ENCODE results near the gene GRK4.

The GRK4 gene

DNA sequence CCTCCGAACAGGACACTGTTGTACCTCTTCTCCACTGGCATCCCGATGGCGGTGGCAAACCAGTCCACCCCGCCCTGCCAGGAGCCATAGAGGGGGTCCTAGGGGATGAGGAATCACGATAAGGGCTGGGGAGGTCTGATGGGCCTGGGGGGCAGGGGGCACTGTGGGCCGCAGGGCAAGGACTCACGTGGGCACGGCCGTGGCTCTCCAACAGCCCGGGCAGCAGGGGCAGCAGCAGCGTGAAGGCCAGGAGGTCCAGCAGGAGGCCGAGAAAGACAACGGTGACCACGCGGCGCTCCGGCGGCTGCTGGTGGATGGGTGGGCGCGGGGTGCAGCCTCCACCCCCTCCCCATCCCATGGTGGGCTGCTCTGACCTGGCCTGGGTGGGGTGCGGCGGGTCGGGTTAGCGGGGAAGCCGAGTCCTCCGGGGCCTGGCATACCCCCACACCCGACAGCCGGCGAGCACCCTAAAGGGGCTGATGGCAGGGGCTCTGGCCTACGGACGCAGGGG, 29.8 kb upstream of the GRK4 start:
- H3K4me3 ChIP-seq (ENCODE audit: low read depth, low read length), result peak overlapping the region; percentile 87
- no peak for DNase-seq (ENCODE audit: low read depth)
- TF ChIP-seq, protein P1, sequence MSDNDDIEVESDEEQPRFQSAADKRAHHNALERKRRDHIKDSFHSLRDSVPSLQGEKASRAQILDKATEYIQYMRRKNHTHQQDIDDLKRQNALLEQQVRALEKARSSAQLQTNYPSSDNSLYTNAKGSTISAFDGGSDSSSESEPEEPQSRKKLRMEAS (IDR thresholded peaks at IDR 0.05; ENCODE audit: low read depth, low read length), result no peak
- TF ChIP-seq, protein P2, sequence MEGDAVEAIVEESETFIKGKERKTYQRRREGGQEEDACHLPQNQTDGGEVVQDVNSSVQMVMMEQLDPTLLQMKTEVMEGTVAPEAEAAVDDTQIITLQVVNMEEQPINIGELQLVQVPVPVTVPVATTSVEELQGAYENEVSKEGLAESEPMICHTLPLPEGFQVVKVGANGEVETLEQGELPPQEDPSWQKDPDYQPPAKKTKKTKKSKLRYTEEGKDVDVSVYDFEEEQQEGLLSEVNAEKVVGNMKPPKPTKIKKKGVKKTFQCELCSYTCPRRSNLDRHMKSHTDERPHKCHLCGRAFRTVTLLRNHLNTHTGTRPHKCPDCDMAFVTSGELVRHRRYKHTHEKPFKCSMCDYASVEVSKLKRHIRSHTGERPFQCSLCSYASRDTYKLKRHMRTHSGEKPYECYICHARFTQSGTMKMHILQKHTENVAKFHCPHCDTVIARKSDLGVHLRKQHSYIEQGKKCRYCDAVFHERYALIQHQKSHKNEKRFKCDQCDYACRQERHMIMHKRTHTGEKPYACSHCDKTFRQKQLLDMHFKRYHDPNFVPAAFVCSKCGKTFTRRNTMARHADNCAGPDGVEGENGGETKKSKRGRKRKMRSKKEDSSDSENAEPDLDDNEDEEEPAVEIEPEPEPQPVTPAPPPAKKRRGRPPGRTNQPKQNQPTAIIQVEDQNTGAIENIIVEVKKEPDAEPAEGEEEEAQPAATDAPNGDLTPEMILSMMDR (IDR thresholded peaks at IDR 0.05; ENCODE audit: low read depth, low read length), result no peak
- TF ChIP-seq MYC (IDR thresholded peaks at IDR 0.05; ENCODE audit: low read depth, low read length), result peak; percentile 36

DNA sequence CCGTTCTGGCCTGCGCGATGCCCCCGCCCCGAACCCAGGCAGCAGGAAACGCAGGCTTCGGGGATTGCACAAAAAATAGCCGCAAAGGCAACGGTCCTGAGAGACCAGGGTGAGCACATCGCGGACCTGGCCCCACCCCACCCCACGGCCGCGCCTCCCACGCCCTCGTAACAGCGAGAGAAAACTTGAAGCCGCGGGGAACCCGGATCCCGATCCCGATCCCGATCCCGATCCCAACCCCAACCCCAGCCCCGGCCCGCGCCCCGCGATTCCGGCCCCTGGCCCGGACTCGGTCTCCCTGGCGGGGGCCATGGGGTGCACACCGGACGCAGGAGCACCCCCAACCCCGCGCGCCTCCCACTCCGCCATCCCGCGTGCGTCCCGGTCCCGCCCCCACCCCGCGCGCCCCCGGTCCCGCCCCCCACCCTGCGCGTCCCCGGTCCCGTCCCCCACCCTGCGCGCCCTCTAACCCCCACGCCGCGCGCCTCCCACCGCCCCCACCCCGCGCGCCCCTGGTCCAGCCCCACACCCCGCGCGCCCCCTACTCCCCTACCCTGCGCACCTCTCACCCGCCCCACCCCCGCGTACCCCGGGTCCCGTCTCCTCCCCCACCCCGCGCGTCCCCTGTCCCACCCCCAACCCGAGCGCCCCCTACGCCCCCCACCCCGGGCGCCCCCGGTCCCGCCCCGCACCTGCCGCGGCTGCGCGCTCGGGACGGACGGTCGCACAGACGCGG, 29.1 kb upstream of the GRK4 start:
- DNase-seq (ENCODE audit: low read depth), result peak; percentile 95
- TF ChIP-seq, protein P1 (IDR thresholded peaks at IDR 0.05; ENCODE audit: low read depth, low read length), result no peak; the same call in 1 of the 2 replicates
- TF ChIP-seq POLR2A (IDR thresholded peaks at IDR 0.05; ENCODE audit: extremely low read depth, insufficient read length), result peak; percentile 37
- no peak; the same call in 1 of the 2 replicates for TF ChIP-seq MYC (IDR thresholded peaks at IDR 0.05; ENCODE audit: low read depth, low read length)
- peak overlapping the region; percentile 87 for H3K4me3 ChIP-seq (ENCODE audit: low read depth, low read length)

- TF ChIP-seq, protein P1 (IDR thresholded peaks at IDR 0.05; ENCODE audit: low read depth, low read length), result peak; percentile 86
- TF ChIP-seq, protein P2 (IDR thresholded peaks at IDR 0.05; ENCODE audit: low read depth, low read length), result no peak
- TF ChIP-seq MYC (IDR thresholded peaks at IDR 0.05; ENCODE audit: low read depth, low read length) (peak; percentile 89), POLR2A (IDR thresholded peaks at IDR 0.05; ENCODE audit: extremely low read depth, insufficient read length) (peak; percentile 97)
- peak overlapping the region; percentile 80 for H3K4me3 ChIP-seq (ENCODE audit: low read depth, low read length)
- peak; percentile 98 for DNase-seq (ENCODE audit: low read depth)
Observed at GRCh38 chr4:2934813-2935761, 28.3 kb upstream of the GRK4 start.

- H3K4me3 ChIP-seq (ENCODE audit: low read depth, low read length), result peak overlapping the region; percentile 80
- TF ChIP-seq MYC (IDR thresholded peaks at IDR 0.05; ENCODE audit: low read depth, low read length) (no peak), POLR2A (IDR thresholded peaks at IDR 0.05; ENCODE audit: extremely low read depth, insufficient read length) (no peak)
- TF ChIP-seq, protein P1 (IDR thresholded peaks at IDR 0.05; ENCODE audit: low read depth, low read length), result no peak
- TF ChIP-seq, protein P2 (IDR thresholded peaks at IDR 0.05; ENCODE audit: low read depth, low read length), result no peak
- peak; percentile 80 for DNase-seq (ENCODE audit: low read depth)
Observed at GRCh38 chr4:2935762-2936743, 27.3 kb upstream of the GRK4 start.

DNA sequence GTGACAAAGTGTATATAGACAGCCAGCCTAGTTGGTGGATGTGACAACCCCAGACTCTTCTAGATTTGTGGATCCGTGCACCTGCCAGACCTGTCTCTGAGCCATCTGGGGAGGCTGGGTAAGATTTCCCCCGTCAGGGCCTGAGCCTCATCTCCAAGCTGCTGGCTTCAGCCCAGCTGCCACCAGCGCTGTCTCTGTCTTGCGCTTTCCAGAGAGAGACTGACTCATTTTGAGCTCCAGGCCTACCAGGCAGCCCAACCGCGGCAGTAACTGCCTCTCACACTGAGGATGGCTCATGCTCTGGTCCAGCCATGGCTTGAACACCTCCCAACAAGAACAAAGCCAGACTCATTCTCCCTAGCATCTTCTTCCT, 26.6 kb upstream of the GRK4 start:
- peak overlapping the region; percentile 80 for H3K4me3 ChIP-seq (ENCODE audit: low read depth, low read length)
- TF ChIP-seq POLR2A (IDR thresholded peaks at IDR 0.05; ENCODE audit: extremely low read depth, insufficient read length) (peak; percentile 25), MYC (IDR thresholded peaks at IDR 0.05; ENCODE audit: low read depth, low read length) (no peak)
- TF ChIP-seq, protein P1 (IDR thresholded peaks at IDR 0.05; ENCODE audit: low read depth, low read length), result no peak
- TF ChIP-seq, protein P2 (IDR thresholded peaks at IDR 0.05; ENCODE audit: low read depth, low read length), result no peak
- DNase-seq (ENCODE audit: low read depth), result peak; percentile 67

Data from NB4 (cell line).